ENCODE results near the gene IGHMBP2. TPM values are rescaled to one million over a fixed set of nuclear protein-coding genes. Genes with fewer than 3 reads are reported as not detected.
A peak's percentile ranks its signal among the peaks of the same experiment; 100 is the strongest.

IGHMBP2 gene
- polyA plus RNA-seq, 1 donor = 20.6 TPM

DNA sequence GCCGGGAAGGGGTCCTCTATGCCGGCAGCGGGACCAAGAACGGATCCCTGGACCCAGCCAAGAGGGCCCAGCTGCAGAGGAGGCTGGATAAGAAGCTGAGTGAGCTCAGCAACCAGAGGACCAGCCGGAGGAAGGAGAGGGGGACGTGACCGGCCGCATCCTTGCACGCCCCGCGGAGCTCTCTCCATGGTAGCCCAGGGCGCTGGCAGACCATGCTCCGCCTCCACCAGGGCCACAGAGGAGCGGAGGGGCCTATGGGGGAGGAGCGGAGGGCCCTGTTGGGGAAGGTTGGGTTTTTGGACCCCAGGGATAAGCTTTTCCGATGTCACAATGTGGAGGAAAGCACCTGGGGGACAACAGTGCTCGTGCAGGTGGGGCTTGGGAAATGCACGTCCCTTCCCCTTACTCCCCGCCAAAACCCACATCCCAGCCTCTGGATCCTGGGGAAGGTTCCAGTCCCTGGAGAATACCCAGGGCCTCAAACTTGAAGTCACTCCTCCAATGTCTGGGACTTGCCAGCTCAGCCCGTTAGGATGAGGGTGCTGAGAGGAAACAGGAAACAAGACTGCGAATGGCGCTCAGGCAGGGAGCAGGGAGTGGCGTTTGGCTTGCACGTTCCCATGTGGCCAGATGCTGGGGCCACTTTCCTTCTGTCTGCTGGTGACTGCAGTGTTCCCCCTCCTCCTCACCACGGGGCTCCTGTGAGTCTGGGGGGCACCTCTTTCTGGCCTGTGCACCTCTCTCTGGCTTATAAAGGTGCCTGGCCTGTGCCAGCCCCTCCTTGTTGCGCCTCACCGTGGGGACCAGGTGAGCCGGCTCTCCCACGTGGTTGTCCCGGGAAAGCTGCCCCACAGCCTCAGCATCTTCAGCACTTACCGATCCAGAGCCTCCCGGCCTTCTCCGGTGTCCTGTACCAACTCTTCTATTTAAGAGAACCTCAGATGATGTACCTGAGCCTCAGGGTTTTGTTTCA is 36.2 kb downstream of the IGHMBP2 start:
- no peak for DNase-seq

DNA sequence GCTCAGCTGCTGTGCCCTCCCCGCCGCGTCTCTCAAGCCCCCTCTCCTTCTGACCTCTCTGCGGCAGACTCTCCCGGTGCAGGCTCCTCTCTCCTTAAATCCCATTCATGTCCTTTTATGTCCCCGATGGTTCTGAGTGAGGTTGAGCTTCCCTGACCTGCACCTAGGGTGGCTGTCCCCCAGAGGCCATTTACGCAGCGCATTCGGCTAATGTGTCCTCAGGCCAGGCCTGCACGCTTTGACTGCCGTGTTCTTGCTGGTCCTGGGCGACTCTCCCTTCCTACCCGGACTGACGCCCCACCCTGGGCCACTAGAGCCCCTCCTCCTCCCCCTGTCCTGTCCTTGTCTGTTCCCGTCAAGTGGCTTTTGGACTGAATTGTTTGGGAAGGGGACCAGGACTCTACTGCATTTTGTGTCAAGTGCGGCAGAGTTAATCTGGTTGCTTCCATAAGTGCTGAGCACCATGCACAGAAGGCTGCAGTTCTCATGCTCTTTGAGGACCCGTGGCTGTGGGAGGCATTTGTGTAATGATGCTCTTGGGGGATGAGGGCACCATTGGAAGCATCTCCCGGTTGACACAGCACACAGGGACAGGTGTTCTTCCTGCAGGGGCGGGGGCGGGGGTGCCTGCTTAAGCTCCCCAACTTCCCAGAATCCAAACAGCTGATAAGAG is 37.1 kb downstream of the IGHMBP2 start:
- no peak for DNase-seq

DNA sequence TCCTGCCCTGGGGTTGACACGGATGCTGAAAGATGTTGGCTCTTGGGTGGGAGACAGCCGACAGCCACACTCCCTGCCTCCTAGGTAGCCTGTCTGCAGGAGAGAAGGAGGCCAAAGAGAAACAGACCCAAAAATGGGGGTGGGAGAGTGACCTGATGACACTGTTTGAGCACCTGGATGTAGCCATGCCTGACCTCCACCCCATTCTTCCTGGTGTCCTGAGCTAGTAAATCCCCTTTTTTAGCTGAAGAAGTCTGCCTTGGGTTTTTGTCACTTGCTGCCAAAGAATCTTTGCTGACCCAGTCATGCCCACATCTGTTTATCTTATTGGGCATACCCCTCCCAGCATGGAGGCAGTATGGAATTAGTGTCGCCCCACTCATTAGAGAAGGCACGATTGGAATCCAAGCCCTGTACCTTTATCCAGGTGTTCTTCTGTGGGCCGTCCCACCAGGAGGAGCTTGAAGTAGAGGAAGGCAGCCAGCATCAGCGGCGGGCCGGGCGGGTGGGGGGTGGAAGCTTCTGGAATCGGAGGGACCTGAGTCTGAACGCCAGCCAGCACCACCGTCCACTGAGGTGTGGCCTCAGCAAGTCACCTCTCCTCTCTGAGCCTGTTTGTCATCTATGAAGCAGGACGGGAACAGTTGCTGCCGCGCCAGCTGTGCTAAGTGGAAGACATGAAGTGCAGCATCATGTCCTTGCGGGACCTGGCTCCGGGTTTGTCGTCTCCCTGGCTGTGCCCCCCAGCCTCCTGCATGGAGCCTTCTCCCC is 37.8 kb downstream of the IGHMBP2 start:
- DNase-seq = no peak

DNA sequence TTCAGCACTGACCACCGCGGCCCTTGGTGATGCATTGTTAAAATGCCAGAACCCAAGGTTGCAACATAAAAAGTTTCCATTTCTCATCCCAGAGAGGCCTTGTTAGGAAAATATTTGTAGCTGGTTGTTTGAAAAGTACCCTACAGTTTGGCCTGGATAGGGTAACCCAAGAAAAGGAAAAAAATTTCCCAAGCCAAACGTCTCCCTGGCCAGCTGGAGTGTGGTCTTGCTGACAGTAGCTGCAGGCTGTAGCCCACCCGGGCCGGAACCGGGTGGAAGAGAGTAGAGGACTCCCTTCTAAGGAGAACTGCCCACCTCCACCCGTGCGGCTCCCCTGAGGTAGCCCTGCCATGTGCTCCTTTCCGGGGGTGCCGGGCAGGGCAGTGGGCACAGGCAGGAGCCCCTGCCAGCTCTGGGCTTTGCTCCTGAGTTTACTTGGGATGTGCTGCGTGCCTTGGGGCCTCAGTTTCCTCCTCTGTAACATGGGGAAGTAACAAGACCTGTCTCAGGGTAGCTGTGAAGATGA is 38.5 kb downstream of the IGHMBP2 start:
- no peak for DNase-seq

DNA sequence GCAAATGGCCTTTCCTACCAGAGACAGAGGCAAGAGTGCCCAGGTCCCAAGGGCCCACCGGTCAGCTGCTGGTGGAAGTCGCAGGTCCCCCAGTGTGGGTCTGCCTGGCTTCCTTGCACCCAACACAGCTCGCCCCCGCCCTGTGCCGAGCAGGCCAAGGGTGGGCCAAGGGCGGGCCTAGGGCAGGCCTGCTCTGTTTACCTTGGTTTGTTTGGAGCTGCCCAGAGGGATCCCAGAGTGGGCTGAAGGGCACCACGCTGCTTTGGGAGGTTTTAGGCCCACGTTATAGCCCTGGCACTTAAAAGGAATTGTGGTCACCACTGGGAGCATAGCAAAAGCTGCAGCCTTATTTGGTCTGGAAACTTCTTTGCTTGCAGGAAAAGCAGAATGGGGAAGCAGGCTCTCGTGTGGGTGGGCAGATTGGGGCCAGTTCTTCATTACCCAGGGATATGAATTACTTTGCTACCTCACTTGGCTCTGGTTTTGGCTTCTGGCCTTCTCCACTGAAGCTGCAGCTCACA is 39.1 kb downstream of the IGHMBP2 start:
- DNase-seq = no peak

DNA sequence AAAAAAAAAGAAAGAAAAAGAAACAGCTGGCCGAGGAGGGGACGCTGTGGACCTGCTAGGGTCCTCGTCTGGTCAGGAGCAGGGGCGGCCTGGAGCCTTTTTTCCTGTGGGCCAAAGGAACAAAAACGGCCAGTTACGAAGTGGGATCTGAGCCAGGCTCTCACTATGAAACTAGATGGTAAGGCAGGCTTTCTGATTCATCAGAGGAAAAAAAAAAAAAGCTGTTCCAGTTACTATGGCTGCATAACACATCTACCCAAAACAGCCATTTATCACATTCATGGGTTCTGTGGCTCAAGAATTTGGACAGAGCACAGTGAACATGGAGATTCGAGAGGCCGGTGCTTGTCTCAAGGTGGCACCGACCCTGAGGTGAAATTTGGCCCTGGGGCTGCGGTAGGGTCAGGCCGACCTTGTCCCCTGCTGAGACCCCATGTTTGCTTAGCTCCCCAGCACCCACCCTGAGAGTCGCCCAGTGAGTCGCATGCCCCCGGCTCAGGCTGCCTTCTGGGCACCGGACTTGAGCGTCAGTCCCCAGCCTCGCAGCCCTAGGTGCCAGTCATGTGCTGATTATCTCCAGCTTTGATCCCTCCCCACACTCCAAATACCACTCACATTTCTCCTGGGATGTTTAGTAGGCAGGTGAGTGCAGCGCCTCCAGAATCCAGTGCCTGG is 42.9 kb downstream of the IGHMBP2 start:
- DNase-seq = peak; percentile 64

DNA sequence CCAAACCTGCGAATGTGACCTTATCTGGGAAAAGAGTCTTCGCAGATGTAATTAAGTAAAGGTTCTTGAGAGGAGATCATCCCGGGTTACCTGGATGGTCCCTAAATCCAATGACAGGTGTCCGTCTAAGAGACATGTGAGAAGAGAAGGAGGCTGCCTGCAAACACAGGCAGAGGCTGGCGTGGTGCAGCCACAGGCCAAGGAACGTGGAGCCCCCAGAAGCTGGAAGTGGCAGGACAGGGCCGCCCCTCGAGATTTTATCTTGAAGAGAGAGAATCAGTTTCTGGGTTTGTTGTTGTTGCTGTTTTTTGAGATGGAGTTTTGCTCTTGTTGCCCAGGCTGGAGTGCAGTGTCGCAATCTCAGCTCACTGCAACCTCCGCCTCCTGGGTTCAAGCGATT is 43.5 kb downstream of the IGHMBP2 start:
- DNase-seq = no peak

DNA sequence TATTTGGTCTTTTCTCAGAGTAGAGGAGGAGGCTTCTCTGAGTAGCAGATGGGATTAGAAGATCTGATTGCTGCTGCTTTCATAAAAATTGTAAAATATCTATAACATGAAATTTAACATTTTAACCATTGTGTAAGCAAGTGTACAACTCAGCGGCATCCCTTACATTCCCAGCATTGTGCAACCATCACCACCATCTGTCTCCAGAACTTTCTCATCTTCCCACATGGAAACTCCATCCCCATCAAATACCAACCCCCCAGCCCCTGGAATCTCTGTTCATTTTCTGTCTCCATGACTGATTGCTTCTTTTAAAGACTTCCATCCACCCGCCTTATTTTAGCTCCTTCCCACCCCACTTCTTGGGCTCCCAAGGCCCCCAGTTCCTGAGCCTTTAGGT is 44.8 kb downstream of the IGHMBP2 start:
- no peak for DNase-seq

DNA sequence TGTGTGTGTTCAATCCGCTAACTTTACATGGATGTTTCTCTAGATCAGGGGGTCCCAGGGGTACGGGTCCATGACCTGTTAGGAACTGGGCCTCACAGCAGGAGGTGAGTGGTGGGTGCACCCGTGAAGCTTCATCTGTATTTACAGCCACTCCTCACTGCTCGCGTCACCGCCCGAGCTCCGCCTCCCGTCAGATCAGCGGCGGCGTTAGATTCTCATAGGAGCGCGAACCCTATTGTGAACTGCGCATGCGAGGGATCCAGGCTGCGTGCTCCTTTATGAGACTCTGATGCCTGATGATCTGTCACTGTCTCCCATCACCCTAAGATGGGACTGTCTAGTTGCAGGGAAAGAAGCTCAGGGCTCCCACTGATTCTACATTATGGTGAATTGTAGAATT is 45.2 kb downstream of the IGHMBP2 start:
- no peak for DNase-seq

DNA sequence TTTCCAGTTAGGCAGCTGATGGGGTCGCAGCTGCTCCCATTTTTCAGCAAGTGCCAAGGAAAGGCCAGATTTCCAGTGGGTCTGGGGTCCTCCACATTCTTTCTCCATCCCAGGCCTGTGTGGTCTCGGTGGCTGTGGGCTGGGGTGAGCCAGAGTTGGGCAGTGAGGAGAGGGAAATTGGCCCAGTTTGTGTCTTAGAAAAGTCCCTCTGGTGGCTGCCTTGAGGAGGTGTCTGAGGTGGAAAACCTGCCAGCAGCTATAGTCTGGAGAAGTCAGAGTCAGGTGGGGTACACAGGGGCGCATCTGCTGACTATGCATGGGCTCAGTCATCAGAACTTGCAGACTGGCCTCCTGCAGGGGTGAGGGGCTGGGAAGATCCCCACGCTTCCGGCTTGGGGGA is 46.6 kb downstream of the IGHMBP2 start:
- DNase-seq = no peak

DNA sequence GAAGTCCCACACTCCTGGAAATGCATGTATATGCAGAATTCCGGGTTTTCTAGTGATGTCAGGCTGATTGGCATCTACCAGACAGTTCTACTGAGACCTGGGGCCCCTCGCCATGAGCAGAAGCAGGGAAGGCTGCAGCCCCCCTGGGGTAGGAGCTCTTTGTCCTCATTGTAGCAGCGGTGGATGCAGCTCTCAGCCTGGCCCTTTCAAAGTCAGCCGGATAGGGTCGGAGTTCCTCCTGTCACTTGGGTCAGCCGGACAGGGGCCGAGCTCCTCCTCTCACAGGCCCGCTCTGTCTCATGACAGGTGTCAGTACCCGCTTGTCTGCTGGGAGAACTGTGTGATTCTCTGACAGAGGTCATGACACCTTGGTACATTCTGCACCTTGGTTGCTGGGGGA is 47.1 kb downstream of the IGHMBP2 start:
- DNase-seq = no peak

DNA sequence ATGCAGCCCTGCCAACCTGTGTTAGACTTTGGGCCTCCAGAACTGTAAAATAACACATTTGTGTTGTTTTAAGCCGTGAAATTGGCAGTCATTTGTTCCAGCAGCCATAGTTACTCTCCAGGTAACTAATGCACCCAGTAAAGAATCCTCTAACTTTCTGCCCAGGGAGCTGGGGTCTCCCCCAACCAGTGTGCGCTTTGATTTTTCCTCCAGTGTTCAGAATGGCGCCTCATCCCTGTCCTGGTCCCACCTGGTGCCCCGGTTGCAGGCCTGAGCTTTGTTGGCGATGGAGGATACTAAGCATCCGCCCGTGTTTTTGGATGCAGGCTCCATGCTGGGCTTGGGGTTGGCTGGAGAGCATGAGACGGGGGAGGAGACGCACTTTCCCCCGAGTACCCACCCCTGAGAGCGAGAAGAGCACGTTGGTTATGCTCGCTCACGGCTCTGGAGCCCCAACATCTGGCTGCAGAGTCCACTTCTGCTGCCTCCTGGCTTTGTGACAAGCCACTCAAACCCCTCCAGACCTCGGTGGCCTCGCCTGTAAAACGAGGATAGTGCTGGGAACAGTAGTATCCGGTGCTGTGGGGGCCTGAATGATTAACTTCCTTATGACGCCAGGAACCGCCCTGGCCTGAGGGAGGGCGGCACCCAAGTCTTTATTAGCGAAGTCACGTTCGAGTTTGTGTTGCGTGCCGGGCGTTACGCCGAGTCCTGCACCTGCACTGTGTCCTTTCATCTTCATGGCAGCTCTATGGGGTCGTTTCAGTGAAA is 51.3 kb downstream of the IGHMBP2 start:
- DNase-seq = peak; percentile 50

DNA sequence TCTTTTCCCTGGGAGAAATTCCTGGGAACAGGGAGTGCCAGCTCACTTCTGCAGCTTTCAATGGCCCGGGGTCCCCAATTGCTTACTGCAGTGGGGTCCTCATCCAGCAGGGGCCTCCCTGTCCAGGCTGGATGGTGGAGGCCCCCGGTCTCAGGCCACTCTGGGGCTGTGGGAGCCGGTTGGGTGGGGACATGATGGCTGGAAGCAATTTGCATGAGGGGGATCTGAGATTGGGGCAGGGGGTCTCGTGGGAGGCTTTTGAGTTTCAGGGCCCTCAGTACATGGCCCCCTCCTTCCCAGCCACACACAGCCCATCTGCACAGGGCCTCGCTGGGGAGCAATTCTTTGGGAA is 51.9 kb downstream of the IGHMBP2 start:
- no peak for DNase-seq

DNA sequence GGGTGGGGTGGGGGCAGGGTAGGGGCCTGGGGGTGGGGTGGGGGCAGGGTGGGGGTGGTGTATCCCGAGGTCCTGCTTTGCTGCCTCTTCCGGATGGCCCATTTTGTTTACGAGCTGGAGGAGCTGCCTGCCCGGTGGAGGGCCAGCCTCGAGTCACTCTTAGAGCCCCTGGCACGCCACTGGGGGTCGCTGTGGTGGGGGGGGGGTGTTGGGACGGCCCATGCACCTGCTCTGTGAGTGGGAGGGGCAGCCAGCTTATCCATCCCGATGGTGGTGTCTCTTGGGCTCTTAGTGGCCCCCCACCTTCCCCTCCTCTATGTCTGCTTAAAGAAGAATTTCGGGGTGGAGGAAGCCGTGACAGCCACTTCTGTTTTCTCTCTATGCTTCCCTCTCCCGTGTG is 52.5 kb downstream of the IGHMBP2 start:
- no peak for DNase-seq

DNA sequence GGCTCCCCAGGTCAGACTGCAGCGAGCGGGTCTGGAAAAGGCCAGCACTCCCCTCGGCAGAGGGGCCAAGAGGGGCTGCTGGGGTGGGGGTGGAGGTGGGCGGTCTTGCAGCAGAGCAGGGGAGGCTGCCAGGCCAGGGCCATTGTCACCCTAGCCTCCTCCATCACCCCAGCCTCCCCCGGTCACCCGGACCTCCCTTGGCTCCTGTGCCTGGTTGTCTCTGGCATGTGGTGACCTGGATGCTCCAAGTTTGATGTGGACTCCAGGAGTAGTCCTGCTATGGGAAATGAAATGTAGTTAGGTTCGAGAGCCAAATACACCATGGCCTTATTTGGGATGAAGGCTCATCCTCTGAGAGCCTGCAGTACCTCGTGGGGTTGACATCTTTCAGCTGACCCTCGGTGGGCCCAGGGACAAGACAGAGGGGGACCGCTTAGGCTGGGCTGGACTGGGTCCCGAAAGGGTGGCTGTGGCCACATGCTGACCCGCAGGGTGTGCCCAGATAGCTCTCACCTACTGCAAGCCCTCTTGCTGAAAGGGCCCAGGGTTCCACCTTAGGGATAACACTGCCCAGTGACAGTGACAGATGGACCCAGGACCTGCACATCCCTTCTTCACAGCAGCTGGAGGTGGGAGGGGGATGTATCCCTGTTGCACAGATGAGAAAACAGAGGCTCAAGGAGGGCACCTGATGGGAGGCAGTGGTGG is 53.0 kb downstream of the IGHMBP2 start:
- DNase-seq = no peak

DNA sequence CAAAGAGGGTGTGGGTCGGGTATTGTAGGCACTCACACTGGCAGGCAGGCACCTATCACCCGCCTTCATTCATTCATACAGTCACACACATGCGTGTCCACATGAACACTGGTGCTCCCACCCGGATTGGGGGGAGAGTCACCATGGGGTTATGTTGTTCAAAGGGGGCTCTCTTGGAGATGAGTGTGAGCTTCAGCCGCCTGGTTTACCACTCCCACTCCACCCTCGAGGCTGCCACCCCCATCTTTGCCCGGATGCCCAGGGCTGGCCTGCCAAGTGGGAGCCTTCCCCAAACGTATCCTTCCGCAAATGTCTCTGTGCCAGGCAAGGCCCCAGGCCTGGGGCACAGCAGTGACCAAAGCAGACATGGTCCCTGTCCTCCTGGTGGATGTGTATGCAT is 54.5 kb downstream of the IGHMBP2 start:
- no peak for DNase-seq

DNA sequence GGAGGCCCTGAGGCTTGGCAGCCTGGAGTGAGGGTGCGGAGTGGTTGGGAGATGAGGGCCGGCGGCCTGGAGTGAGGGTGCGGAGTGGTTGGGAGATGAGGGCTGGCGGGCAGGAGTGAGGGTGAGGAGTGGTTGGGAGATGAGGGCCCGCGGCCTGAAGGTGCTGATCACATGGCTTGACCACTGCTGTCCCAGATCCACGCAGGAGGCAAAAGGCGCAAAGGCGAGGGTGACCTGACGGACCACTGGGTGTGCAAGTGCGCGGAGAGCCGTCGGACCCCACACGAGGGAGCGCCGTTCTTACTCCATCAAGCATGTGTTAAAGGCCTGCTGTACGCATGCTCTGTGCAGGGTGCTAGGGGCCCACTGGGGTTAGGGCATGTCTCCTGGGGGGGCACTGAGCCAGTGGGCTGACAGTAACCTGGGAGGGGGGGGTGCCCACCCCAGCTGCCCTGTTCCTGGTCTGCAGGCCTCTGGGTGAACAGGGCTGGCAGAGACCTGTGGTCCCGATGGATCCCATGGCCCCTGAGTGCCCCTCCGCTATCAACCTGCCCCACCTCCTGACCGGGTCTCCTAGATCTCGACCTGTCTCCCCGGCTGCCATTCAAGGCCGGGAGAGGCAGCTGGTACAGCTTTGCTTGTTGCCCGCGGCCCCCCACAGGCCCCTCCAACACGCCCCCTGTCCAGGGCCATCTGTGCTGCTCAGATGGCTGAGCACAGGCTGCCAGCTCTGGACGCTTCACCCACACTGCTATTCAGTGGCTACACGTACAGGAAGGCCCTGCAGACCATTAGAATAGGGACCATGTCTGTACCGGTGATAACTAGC is 56.0 kb downstream of the IGHMBP2 start:
- no peak for DNase-seq

DNA sequence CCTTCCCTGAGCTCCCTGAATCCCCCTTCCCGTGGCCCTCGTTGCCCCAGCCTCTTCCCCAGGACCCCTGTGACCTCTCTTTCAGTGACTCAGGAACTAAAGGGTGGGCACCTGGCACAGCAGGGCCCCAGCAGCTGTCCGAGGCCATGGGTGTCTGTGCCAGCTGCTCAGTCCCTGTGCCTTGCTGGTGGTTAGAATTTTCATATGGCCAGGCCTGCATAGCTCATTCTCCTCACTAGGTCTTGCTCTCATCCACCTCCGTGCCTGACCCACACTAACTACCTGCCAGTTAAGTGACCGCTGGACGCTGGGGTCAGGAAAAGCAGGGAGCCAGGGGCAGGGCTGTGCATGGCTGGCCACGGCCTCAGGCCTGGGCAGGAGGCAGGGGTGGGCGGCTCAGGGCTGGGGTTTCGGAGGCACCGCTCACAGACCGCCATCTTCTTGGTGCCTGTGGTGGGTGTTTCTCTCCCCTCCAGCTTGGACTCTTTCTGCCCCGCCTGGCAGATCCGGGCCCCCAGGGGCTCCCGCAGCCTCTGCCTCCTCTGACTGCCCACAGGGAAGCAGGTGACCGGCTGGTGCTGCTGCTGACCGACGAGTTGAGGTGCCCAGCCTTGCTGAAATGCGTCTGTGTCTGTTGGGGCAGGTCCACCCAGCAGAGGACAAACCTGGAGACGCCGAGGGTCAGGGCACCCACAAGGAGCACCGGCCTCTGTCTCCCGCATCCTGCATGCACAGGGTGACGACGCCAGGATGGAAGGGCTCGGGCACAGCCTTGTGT is 56.8 kb downstream of the IGHMBP2 start:
- DNase-seq = no peak

DNA sequence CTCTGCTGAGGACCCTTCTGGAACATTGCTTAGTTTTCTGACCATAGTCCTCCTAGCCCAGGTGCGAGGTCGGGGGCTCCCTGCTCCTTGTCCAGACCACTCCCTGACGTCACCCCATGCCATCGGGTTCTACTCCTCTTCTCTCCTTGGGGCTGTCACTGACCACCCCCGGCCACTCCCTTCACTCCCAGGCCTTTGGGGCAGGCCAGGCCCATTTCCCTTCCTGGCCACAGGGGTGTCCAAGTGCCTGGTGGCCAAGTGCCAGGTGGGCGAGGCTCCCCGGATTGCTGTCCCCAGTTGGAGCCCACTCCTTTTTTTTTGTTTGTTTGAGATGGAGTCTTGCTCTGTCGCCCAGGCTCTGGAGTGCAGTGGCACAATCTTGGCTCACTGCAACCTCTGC is 57.6 kb downstream of the IGHMBP2 start:
- DNase-seq = no peak

Data from left kidney (tissue), 2 donors.